ENCODE measurements around the gene KIAA0825. TPM values are rescaled to one million over a fixed set of nuclear protein-coding genes. Genes with fewer than 3 reads are reported as not detected.

The KIAA0825 gene
- polyA plus RNA-seq: 1 to 10 TPM in 1 of 3 donors, under 1 TPM in 2; 0.52 to 1.1 (median 0.58) TPM

GRCh38 chr5:94618493-94619328 lies at the start of gene KIAA0825, which contains the start of gene SLF1:
Gene KIAA0825, minus strand, starts transcription at chr5:94618604. Its CDS starts 81,478 bp downstream, at chr5:94537126.
Gene SLF1, plus strand, starts transcription at chr5:94618669. Its CDS starts 10,142 bp downstream, at chr5:94628811.
- peaks cover 0 to 2% (median 0%) of the 10 kb centered on the region in 3 donors for H3K27me3 Mint-ChIP-seq (ENCODE audit: low read depth in 3 of 3)
- H3K27ac Mint-ChIP-seq: peak within 1 kb of the TSS; percentile 86 to 93 (median 90)
- no peaks in the 10 kb centered on the region for H3K9me3 Mint-ChIP-seq
- H3K36me3 Mint-ChIP-seq: no peaks in the 10 kb centered on the region
- DNase-seq: peak; percentile 81 to 84 (median 82)
- peak within 1 kb of the TSS; percentile 88 to 98 (median 93) for H3K4me3 Mint-ChIP-seq
- peaks cover 32 to 53% of the 10 kb centered on the region in 2 donors for H3K4me1 Mint-ChIP-seq

- DNase-seq: no peak
- peaks cover 8 to 30% (median 28%) of the 10 kb centered on the region in 3 donors for H3K36me3 Mint-ChIP-seq
- H3K27me3 Mint-ChIP-seq (ENCODE audit: low read depth in 3 of 3): no peaks in the 10 kb centered on the region
- no peaks in the 10 kb centered on the region for H3K9me3 Mint-ChIP-seq
- H3K4me1 Mint-ChIP-seq: no peaks in the 10 kb centered on the region
- no peak overlapping the region for H3K27ac Mint-ChIP-seq
- H3K4me3 Mint-ChIP-seq: no peak overlapping the region
These were observed 49.5 kb upstream of the KIAA0825 start for GRCh38 chr5:94667937-94668336.

GRCh38 chr5:94661086-94661485 lies 42.7 kb upstream of the KIAA0825 start:
- no peak for DNase-seq
- Mint-ChIP-seq H3K27ac (no peak overlapping the region), H3K4me3 (no peak overlapping the region), H3K4me1 (peaks cover 0 to 1% of the 10 kb centered on the region in 2 donors), H3K27me3 (ENCODE audit: low read depth in 3 of 3) (no peaks in the 10 kb centered on the region), H3K36me3 (peaks cover 41 to 50% (median 48%) of the 10 kb centered on the region in 3 donors), H3K9me3 (peaks cover 21 to 26% (median 23%) of the 10 kb centered on the region in 6 donors)

- no peaks in the 10 kb centered on the region for H3K27me3 Mint-ChIP-seq (ENCODE audit: low read depth in 3 of 3)
- no peak for DNase-seq
- H3K36me3 Mint-ChIP-seq: peaks cover 43 to 56% (median 50%) of the 10 kb centered on the region in 3 donors
- H3K4me1 Mint-ChIP-seq: peaks cover 0 to 1% of the 10 kb centered on the region in 2 donors
- H3K4me3 Mint-ChIP-seq: no peak overlapping the region
- peaks cover 21 to 29% (median 26%) of the 10 kb centered on the region in 6 donors for H3K9me3 Mint-ChIP-seq
- no peak overlapping the region for H3K27ac Mint-ChIP-seq
These were observed 42.1 kb upstream of the KIAA0825 start for GRCh38 chr5:94660506-94660905.

GRCh38 chr5:94658272-94658671 lies 39.9 kb upstream of the KIAA0825 start:
- Mint-ChIP-seq H3K36me3 (peaks cover 56 to 68% (median 68%) of the 10 kb centered on the region in 3 donors), H3K9me3 (peaks cover 21 to 36% (median 26%) of the 10 kb centered on the region in 6 donors), H3K4me1 (peaks cover 1 to 6% of the 10 kb centered on the region in 2 donors), H3K27me3 (ENCODE audit: low read depth in 3 of 3) (no peaks in the 10 kb centered on the region), H3K27ac (no peak overlapping the region), H3K4me3 (no peak overlapping the region)
- DNase-seq: no peak

- H3K9me3 Mint-ChIP-seq: peaks cover 0 to 1% (median 0%) of the 10 kb centered on the region in 6 donors
- H3K36me3 Mint-ChIP-seq: peaks cover 15 to 29% (median 27%) of the 10 kb centered on the region in 3 donors
- no peak overlapping the region for H3K27ac Mint-ChIP-seq
- H3K4me3 Mint-ChIP-seq: no peak overlapping the region
- peaks cover 0 to 6% of the 10 kb centered on the region in 2 donors for H3K4me1 Mint-ChIP-seq
- no peak for DNase-seq
- H3K27me3 Mint-ChIP-seq (ENCODE audit: low read depth in 3 of 3): no peaks in the 10 kb centered on the region
These were observed 31.5 kb upstream of the KIAA0825 start for GRCh38 chr5:94649874-94650273.

GRCh38 chr5:94646758-94647157 lies 28.4 kb upstream of the KIAA0825 start:
- H3K9me3 Mint-ChIP-seq: no peaks in the 10 kb centered on the region
- peak overlapping the region in 1 of 6 donors; percentile 46 for H3K27ac Mint-ChIP-seq
- DNase-seq: no peak
- H3K4me1 Mint-ChIP-seq: no peaks in the 10 kb centered on the region
- peaks cover 10 to 24% (median 17%) of the 10 kb centered on the region in 3 donors for H3K36me3 Mint-ChIP-seq
- no peak overlapping the region for H3K4me3 Mint-ChIP-seq
- no peaks in the 10 kb centered on the region for H3K27me3 Mint-ChIP-seq (ENCODE audit: low read depth in 3 of 3)

- Mint-ChIP-seq H3K4me3 (no peak overlapping the region), H3K4me1 (no peaks in the 10 kb centered on the region), H3K27me3 (ENCODE audit: low read depth in 3 of 3) (no peaks in the 10 kb centered on the region), H3K36me3 (peaks cover 27 to 41% (median 34%) of the 10 kb centered on the region in 3 donors), H3K27ac (no peak overlapping the region), H3K9me3 (peaks cover 0 to 10% (median 8%) of the 10 kb centered on the region in 6 donors)
- no peak for DNase-seq
These were observed 26.6 kb upstream of the KIAA0825 start for GRCh38 chr5:94645053-94645452.

GRCh38 chr5:94640176-94640575 lies 21.8 kb upstream of the KIAA0825 start:
- Mint-ChIP-seq H3K4me1 (peaks cover 3 to 13% of the 10 kb centered on the region in 2 donors), H3K4me3 (no peak overlapping the region), H3K27me3 (ENCODE audit: low read depth in 3 of 3) (no peaks in the 10 kb centered on the region), H3K36me3 (peaks cover 48 to 72% (median 57%) of the 10 kb centered on the region in 3 donors), H3K9me3 (peaks cover 7 to 27% (median 14%) of the 10 kb centered on the region in 6 donors), H3K27ac (peak overlapping the region in 1 of 6 donors; percentile 43)
- no peak for DNase-seq

GRCh38 chr5:94632024-94632423 lies 13.6 kb upstream of the KIAA0825 start:
- no peak overlapping the region for H3K4me3 Mint-ChIP-seq
- no peak overlapping the region for H3K27ac Mint-ChIP-seq
- DNase-seq: no peak
- peaks cover 0 to 8% (median 2%) of the 10 kb centered on the region in 6 donors for H3K9me3 Mint-ChIP-seq
- H3K27me3 Mint-ChIP-seq (ENCODE audit: low read depth in 3 of 3): peaks cover 0 to 2% (median 0%) of the 10 kb centered on the region in 3 donors
- peaks cover 10 to 34% of the 10 kb centered on the region in 2 donors for H3K4me1 Mint-ChIP-seq
- H3K36me3 Mint-ChIP-seq: peaks cover 33 to 50% (median 38%) of the 10 kb centered on the region in 3 donors

- H3K27ac Mint-ChIP-seq: no peak overlapping the region
- no peaks in the 10 kb centered on the region for H3K9me3 Mint-ChIP-seq
- H3K4me1 Mint-ChIP-seq: peaks cover 6 to 21% of the 10 kb centered on the region in 2 donors
- no peak for DNase-seq
- H3K4me3 Mint-ChIP-seq: no peak overlapping the region
- H3K27me3 Mint-ChIP-seq (ENCODE audit: low read depth in 3 of 3): peaks cover 0 to 2% (median 0%) of the 10 kb centered on the region in 3 donors
- H3K36me3 Mint-ChIP-seq: peaks cover 15 to 17% (median 15%) of the 10 kb centered on the region in 3 donors
These were observed 8.8 kb upstream of the KIAA0825 start for GRCh38 chr5:94627191-94627590.

GRCh38 chr5:94623877-94624276 lies 5.5 kb upstream of the KIAA0825 start:
- H3K36me3 Mint-ChIP-seq: peaks cover 0 to 2% (median 0%) of the 10 kb centered on the region in 3 donors
- H3K27ac Mint-ChIP-seq: no peak overlapping the region
- H3K27me3 Mint-ChIP-seq (ENCODE audit: low read depth in 3 of 3): peaks cover 0 to under 1% (median 0%) of the 10 kb centered on the region in 3 donors
- H3K9me3 Mint-ChIP-seq: no peaks in the 10 kb centered on the region
- H3K4me1 Mint-ChIP-seq: peaks cover 17 to 30% of the 10 kb centered on the region in 2 donors
- no peak overlapping the region for H3K4me3 Mint-ChIP-seq
- DNase-seq: no peak

GRCh38 chr5:94623011-94623410 lies 4.6 kb upstream of the KIAA0825 start:
- Mint-ChIP-seq H3K27me3 (ENCODE audit: low read depth in 3 of 3) (peaks cover 0 to 2% (median 0%) of the 10 kb centered on the region in 3 donors), H3K9me3 (no peaks in the 10 kb centered on the region), H3K27ac (peak overlapping the region in 1 of 6 donors; percentile 8), H3K4me3 (no peak overlapping the region), H3K4me1 (peaks cover 23 to 36% of the 10 kb centered on the region in 2 donors), H3K36me3 (no peaks in the 10 kb centered on the region)
- DNase-seq: no peak

- DNase-seq: no peak
- Mint-ChIP-seq H3K27ac (no peak overlapping the region), H3K36me3 (no peaks in the 10 kb centered on the region), H3K4me1 (peaks cover 32 to 49% of the 10 kb centered on the region in 2 donors), H3K9me3 (no peaks in the 10 kb centered on the region), H3K27me3 (ENCODE audit: low read depth in 3 of 3) (peaks cover 0 to 2% (median 0%) of the 10 kb centered on the region in 3 donors), H3K4me3 (peak overlapping the region in 1 of 5 donors; percentile 6)
These were observed 3.4 kb upstream of the KIAA0825 start for GRCh38 chr5:94621763-94622162.

All from immature natural killer cell (primary cell).